ENCODE measurements around the gene RABAC1. TPM values are rescaled to one million over a fixed set of nuclear protein-coding genes. Genes with fewer than 3 reads are reported as not detected.
A peak's percentile ranks its signal among the peaks of the same experiment; 100 is the strongest.
"Not testable (repeated sequence)": the region's sequence is repeated elsewhere in the genome, so short reads cannot be mapped to it uniquely, and the experiment has no call there.

The RABAC1 gene
- 64.5 TPM for polyA plus RNA-seq (ENCODE audit: insufficient read length)

GRCh38 chr19:41959056-41960053, at the start of gene RABAC1:
Gene RABAC1, minus strand, starts transcription at chr19:41959321. Its CDS starts 29 bp downstream, at chr19:41959292.
- peak; percentile 89 for DNase-seq (ENCODE audit: low read depth)

GRCh38 chr19:42006569-42006968, 47.4 kb upstream of the RABAC1 start:
- no peak for DNase-seq (ENCODE audit: low read depth)

GRCh38 chr19:42005504-42005903, 46.4 kb upstream of the RABAC1 start:
- no peak for DNase-seq (ENCODE audit: low read depth)

- DNase-seq (ENCODE audit: low read depth), result no peak
These were observed 44.6 kb upstream of the RABAC1 start for GRCh38 chr19:42003506-42004294.

GRCh38 chr19:41999878-42000208, 40.7 kb upstream of the RABAC1 start:
- no peak for DNase-seq (ENCODE audit: low read depth)

GRCh38 chr19:41999071-41999877, 40.2 kb upstream of the RABAC1 start:
- DNase-seq (ENCODE audit: low read depth), result no peak

- no peak for DNase-seq (ENCODE audit: low read depth)
These were observed 39.3 kb upstream of the RABAC1 start for GRCh38 chr19:41998246-41999020.

GRCh38 chr19:41997851-41998229, 38.7 kb upstream of the RABAC1 start:
- DNase-seq (ENCODE audit: low read depth), result no peak

GRCh38 chr19:41997121-41997850, 38.2 kb upstream of the RABAC1 start:
- no peak for DNase-seq (ENCODE audit: low read depth)

GRCh38 chr19:41995959-41996797, 37.1 kb upstream of the RABAC1 start:
- DNase-seq (ENCODE audit: low read depth), result no peak

- no peak for DNase-seq (ENCODE audit: low read depth)
These were observed 36.2 kb upstream of the RABAC1 start for GRCh38 chr19:41994994-41995958.

- no peak for DNase-seq (ENCODE audit: low read depth)
These were observed 35.4 kb upstream of the RABAC1 start for GRCh38 chr19:41994521-41994971.

- no peak for DNase-seq (ENCODE audit: low read depth)
These were observed 34.7 kb upstream of the RABAC1 start, which contains the start of gene ATP1A3 for GRCh38 chr19:41993612-41994483. Gene ATP1A3, minus strand, starts transcription at chr19:41994230. Its CDS starts 154 bp downstream, at chr19:41994076.

- not testable (repeated sequence) for DNase-seq (ENCODE audit: low read depth)
These were observed 32.9 kb upstream of the RABAC1 start for GRCh38 chr19:41991925-41992569.

- DNase-seq (ENCODE audit: low read depth), result no peak
These were observed 31.9 kb upstream of the RABAC1 start for GRCh38 chr19:41991025-41991424.

GRCh38 chr19:41990615-41991014, 31.5 kb upstream of the RABAC1 start:
- DNase-seq (ENCODE audit: low read depth), result no peak
